Measurements from ENCODE around the gene CDK16.

DNA sequence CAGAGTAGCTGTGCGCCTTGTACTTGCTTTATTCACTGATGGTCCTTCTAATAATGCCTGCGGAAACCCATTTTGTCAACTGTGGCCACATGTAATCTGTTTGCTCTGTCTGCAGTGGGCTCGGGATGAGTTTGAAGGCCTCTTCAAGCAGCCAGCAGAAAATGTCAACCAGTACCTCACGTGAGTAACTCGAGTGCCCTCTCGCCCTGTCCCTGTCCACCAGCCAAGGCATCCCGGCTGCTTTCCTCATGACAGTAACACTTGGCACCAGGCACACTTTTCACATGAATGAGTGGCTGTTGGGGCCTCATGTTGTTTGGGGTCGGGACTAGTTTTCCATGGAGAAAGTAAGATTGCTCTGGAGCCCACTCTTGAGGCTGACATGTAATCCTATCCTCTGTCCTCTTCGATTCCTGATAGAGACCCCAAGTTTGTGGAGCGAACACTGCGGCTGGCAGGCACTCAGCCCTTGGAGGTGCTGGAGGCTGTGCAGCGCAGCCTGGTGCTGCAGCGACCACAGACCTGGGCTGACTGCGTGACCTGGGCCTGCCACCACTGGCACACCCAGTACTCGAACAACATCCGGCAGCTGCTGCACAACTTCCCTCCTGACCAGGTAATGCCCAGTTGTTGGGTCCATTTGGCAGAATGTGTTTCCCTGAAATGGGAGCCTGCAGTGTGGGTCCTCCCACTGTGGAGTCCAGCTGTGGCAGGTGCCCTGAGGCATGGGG is 8.8 kb upstream of the CDK16 start:
- TF ChIP-seq, protein P1, sequence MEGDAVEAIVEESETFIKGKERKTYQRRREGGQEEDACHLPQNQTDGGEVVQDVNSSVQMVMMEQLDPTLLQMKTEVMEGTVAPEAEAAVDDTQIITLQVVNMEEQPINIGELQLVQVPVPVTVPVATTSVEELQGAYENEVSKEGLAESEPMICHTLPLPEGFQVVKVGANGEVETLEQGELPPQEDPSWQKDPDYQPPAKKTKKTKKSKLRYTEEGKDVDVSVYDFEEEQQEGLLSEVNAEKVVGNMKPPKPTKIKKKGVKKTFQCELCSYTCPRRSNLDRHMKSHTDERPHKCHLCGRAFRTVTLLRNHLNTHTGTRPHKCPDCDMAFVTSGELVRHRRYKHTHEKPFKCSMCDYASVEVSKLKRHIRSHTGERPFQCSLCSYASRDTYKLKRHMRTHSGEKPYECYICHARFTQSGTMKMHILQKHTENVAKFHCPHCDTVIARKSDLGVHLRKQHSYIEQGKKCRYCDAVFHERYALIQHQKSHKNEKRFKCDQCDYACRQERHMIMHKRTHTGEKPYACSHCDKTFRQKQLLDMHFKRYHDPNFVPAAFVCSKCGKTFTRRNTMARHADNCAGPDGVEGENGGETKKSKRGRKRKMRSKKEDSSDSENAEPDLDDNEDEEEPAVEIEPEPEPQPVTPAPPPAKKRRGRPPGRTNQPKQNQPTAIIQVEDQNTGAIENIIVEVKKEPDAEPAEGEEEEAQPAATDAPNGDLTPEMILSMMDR (IDR thresholded peaks at IDR 0.05; ENCODE audit: poor library complexity, severe bottlenecking), result no peak
- TF ChIP-seq RAD21 (conservative IDR thresholded peaks at IDR 0.05) (no peak), POLR2AphosphoS5 (IDR thresholded peaks at IDR 0.05) (no peak), TAF1 (IDR thresholded peaks at IDR 0.05; ENCODE audit: low read depth) (no peak), EP300 (conservative IDR thresholded peaks at IDR 0.05; ENCODE audit: poor library complexity, severe bottlenecking) (no peak)

All from neural cell (in vitro differentiated cells).